Measurements from ENCODE around the gene SERTAD2. TPM values are rescaled to one million over a fixed set of nuclear protein-coding genes. Genes with fewer than 3 reads are reported as not detected.
A peak's percentile ranks its signal among the peaks of the same experiment; 100 is the strongest.

SERTAD2 gene
- polyA plus RNA-seq, 12 donors, result 21.8 to 225 (median 26.9) TPM

DNA sequence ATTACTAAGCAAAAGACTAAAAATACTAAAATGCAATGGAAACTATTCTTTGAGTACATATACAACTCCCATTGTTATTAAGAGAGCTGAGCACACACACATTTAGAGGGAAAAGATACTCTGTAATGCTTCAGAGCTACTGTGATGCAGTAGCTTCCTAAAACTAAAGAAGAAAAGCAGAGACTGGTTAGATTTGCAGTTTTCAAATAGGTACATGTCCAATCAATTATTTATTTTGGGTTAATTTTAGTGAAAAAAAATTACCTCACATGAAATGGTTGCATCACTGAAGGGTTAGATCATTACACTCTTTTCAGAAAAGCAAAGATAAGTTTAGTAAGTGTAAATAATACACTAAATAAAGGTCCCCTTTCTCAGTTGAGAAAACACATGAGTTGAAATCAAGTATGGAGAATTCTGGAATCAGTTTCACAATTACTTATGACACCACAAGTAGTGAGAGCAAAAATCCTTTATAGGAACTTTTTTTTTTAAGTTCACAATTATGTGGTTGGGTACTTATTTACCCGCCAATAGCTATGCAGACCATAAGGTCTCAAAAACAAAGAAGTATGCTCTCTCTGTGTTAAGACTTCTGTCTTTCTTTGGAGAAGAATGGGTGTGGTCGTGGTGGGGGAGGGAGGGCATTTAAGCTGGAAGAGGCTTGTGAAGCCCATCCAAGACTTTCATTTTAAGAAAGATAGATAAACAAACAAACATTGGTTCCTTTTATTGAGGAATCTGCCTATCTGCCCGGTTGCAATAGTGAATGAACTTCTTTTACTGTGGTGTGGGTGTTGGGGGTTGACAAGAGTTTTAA is 25.3 kb upstream of the SERTAD2 start:
- no peak for DNase-seq

DNA sequence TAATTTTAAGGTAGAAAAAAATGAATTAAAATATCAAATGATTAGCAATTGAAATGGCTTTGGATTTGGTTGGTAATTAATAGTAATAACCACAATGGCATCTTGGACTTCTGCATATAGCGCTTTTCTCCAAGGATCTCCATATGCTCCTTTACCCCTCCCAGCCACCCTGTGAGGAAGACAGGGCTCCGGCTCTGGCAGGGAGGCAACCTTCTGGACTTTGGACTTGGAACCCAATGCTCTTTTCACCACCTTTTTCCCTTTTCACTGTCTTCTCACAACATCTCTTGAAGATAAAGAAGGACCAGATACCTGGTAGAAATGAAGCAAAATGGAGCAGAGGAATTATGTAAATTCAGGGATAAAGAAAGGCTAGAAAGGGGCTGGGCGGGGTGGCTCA is 23.8 kb upstream of the SERTAD2 start:
- no peak for DNase-seq

DNA sequence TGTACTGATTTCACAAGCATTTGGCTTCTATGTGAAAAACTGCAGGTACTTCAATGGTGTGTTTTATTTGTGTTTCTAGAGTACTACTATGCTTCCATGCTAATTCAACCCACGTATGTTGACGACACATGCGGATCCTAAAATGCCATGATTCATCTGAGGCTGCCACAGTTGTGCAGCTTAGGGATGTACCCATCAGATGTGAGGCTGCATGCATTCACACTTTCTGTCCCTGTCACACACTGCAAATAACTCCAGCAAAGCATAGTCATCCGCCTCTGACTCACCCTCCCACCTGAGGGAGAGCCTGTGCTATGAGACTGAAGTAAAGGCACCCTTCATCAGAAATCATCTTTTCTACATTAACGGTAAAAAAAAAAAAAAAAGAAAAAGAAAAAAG is 22.1 kb upstream of the SERTAD2 start:
- DNase-seq, result no peak

DNA sequence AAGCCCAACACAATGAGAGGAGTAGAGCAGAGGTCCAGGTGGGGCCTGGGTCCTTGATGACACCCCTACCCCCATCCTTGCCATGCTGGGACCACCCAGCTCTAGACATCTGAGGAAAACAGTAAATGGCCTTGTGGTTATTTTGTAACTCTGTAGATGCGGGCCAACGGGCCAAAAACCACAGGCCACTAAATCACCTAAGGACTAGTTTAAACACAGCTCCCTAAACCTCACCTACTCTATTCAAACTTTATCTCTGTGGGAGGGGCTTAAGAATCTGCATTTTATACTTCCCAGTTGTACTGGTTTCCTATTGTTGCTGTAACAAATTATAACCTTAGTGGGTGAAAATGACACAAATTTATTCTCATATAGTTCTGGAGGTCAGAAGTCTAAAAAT is 19.0 kb upstream of the SERTAD2 start:
- DNase-seq, result no peak

DNA sequence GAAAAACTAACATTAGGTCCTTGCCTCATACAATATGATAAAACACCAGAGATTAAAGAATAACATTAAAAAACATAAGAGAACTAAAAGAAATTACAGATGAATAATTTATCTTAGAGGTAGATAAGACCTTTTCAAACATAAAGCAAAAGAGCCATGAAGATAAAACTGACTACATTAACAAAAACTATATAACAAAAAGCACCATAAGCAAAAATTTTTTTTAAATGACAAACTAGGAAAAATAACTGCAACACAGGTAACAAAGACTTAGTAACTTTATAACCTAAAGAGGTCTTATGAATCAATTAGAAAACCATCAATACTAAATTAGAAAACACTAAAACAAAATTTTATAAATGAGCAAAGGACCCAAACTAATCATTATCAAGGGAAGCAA is 16.3 kb upstream of the SERTAD2 start:
- DNase-seq, result no peak

DNA sequence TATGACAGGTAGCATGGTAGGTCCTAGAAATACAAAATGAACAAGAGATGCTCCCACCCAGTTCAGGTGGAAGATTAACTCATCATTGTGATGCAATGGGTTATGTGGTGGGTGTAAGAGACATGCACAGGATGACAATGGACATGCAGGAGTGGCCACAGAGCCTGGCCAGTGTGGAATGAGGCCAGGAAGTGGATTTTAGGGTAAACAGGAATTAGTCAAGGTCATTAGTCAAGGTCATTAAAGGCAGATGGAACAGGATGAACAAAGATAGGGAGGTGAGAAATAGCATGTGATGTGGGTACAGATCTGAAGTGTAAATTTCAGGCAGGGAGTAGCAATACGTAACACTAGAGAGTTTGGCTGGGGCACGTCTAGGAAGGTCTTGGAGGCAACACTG is 15.6 kb upstream of the SERTAD2 start:
- no peak for DNase-seq

DNA sequence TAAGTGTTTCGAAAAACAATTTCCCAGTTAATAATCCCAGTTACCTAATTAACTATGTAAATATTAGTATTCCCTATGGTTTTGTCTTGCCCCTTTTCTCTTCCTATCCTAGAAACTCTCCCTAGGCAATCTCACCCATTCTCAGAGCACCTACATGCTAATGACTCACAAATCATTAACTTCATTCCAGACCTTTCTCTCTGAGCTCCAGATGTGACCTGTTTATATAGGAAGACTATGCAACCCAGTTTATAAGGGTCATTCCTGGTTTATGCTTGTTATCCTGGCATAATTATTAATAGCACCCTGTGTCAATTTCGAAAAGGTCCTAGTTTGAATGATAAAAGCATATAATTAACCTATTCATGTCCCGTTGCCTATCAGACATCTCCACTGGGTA is 14.8 kb upstream of the SERTAD2 start:
- no peak for DNase-seq

DNA sequence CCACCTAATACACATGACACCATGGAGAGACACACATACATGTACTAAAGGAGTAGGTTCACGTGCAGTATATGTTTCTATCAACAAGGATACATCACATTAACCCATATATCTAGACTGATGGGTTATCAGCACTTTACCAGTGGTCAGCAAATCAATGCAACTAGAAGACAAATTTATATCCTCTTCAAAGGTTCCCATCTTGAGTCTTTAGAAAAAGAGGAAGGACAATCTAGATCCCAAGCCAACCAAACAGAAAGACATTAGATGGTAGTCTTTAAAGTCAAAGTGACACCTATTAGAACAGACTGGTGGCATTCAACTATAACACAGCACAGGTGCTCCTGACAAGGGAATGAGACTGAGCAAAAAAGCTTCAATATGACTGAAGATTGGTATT is 13.8 kb upstream of the SERTAD2 start:
- DNase-seq, result no peak

DNA sequence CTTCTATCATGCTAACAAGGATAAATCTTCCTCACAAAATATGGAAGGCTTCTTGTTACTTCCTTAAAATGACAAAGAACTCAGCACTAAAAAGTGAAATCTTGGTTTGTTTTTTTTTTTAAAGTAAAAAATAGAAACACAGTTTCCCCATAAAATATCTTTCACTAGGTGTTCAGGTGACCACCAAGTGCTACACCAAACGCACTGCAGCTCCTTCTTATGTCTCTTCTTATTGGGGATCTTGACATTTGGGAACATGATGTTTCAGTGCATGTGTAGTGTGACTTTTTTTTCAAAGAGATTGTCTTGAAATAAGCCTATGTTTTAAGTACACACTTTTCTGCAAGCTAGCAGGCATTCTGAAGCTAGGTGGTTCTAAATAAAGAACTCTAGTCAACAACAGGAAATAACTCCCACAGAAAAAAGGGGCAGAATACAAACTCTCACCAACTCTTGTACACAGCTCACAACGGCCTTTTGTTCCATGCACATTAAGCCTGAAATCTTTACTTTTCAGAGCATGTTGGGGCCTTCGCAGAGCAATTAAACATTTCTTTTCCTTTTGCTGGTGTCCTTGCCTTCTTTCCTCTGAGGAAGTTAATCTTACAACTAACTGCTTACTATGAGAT is 13.2 kb upstream of the SERTAD2 start:
- DNase-seq, result no peak

DNA sequence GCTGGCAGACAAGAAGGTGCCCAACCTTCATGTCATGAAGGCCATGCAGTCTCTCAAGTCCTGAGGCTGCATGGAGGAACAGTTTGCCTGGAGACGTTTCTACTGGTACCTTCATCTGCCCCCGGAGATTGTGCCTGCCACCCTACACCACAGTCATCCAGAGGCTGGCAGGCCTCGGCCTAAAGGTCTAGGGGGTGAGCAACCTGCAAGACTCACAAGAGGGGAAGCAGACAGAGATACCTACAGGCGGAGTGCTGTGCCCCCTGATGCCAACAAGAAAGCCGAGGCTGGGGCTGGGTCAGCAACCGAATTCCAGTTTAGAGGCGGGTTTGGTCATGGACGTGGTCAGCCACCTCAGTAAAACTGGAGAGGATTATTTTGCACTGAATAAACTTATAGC is 12.0 kb upstream of the SERTAD2 start:
- DNase-seq, result no peak

DNA sequence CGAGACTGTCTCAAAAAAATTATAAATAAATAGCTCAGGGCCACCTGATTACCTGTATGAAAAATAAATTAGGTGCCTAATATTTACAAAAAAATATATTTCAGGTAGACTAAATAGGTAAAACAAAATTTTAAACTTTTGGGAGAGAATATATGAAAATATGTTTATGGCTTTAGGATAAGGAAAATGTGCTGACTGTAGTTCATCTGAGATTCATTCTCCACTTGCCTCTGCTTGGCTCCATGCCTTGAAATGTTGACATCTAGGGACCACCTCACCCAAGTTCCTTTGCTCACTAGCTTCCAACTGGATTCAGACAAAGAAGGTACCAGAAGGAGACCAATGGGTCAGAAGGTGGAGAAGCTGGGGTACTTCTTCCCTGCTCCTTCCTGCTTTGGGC is 9.7 kb upstream of the SERTAD2 start:
- no peak for DNase-seq

DNA sequence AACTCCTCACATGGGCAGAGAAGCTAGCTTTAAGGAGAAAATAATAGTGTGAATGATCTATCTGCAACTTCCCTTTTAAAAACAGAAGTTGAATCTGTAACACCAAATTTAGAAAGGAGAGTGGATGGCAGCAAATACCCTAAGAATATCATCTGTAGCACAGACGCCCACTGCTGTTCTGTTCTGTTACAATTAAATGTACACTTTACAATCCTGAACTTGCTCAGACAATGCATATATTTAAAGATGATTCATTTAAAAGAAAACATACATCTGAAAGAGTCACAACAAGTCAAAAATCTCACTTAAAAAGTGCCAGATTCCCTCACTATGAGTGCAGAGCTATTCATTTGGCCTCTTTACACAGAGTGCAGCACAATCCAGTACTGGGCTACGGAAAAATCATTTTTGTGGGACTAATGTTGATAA is 8.0 kb upstream of the SERTAD2 start:
- no peak for DNase-seq

DNA sequence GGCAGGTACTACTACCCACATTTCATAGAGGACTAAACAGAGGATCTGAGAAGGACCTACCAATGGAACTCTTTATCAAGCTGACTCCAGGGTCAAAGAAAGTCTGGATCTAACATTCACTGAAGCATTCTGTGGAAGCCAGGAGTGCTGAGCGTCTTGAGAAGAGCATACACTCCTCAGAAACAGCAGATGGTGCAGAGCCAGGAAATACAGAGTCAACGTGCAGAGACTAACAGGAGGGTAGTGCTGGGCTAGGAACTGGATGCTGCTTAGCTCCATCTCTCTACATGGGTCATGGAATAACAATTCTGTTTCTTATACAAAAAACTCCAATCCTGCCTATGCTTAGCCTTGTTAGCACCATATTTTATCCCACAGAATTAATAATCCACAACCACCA is 5.5 kb upstream of the SERTAD2 start:
- no peak for DNase-seq

DNA sequence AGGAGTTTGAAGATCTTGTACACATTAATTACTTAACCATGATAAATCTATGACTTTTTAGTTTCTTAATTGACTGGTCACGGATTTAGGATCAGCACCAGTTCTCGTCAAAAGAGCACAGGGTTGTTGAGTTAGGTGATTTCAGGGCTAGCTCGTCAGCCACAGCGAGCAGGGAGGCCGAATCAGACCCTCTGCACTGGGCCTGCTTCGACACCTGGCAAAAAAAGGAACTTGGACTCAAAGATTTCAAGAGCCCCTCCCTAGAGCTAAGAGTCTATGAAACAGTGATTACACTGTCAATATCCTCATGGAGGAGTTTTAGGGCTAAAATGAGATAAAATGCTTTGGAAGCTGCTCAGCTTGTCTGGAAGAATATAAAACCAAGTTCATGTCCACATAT is 4.6 kb upstream of the SERTAD2 start:
- DNase-seq, result no peak

DNA sequence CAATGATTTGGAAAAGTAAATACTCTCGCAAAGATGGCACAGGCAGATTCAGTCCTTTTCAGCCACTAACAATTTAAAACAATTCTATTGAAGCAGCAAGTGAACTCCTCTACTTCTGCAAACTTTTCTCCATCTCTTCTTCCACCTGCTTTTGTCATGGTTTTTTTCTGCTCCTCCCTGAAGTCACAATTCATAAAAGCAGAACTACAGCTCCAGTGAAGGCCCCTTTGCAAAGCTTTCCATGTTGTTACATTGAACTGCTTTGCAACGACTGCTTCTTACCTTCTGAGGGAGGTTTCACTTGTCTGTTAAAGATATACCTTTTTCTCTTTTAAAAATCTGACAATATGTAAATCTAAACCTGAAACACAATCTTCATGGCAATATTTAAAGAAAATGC is 3.7 kb upstream of the SERTAD2 start:
- no peak for DNase-seq

DNA sequence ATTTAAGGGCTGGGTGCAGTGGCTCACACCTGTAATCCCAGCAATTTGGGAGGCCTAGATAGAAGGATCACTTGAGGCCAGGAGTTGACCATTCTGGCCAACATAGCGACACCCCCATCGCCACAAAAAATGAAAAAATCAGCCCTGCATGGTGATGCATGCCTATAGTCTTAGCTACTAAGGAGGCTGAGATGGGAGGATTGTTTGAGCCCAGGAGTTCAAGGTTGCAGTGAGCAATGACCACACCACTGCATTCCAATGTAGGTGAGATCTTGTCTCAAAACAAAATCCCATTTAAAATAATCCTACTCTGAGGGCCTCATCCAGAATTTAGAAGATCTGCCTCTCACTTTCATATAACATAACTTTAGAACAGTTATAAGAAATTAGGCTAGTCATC is 2.7 kb upstream of the SERTAD2 start:
- DNase-seq, result no peak

DNA sequence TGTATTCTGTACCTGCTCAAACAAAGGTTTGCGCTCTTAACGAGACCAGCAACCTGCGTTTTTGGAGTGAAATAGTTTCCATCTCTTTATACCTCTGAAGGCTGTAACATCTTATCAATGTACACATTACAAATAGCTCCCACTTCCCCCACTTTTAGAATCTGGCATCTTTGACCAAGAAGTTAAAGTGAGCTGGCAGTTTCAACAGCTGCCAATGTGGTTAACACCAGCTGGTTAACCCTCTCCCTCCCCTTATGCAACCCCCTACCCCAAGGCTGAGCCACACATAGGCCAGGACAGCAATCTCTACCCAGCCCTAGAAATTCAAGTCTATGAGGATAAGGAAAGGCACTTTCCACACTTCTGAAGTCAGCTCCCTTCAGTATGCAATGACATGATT is 2.2 kb upstream of the SERTAD2 start:
- DNase-seq, result no peak

DNA sequence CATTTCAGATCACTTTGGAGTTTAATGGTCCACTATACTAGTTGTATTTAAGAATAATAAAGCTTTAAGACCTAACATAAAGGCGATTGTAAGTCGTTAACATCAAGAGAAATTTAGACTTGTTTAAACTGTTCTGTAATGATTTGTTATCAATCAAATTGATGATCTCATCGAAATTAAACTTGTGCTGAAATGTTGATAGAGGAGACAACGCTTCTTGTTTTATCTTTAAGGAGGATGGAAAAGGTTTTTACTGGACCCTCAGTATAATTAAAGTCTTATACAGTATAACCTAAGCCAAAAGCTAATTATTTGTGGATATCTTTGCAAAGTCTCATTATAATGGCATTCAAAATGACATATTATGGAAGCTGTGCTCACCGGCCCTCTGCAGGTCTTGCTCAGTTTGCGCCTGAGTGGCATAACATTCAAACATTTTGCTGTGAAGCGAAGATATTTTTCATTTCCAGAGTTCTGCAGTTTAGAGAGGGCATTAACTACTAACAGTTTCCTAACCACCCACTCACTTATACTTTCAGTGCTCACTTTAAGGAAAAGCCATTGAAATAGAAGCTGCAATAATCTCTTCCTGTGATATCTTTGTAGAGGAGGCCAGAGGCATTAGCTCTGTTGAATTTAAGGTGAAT is 1.4 kb upstream of the SERTAD2 start:
- DNase-seq, result no peak

DNA sequence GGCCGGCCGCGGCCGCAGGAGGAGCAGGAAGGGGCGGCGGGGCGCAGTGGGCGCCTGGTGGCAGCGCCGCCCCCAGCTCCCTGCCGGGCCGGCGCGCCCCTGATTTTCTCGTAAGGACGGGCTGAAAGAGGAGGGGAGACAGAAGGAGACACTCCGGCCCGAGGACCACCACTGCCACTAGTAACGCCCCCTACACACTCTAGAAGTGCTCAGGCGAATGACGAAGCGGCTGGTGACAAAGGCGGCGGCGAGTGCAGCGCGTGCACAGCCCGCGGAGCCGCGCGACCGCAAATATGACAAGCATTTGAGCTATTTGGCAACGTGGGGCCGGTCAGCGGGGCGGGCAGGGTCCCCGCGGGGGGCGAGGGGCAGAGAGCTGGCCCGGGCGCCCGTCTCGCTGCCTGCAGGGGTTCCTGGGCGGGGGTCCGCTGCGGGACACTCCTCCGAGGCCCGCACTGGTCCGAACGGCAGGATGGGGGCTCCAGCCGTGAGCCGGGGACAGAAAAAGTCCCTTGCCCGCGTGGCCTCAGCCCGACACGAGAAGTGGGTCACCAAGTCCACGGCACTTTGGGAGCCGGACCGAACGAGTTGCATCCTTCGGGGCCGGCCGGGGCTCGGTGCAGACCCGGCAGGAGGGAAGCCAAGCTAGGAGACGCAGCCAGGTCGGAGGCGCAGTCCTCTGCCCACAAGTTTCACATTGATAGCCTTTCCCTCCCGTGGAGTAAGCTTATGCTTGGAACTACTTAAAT is 524 bp upstream of the SERTAD2 start:
- peak; percentile 67 for DNase-seq

DNA sequence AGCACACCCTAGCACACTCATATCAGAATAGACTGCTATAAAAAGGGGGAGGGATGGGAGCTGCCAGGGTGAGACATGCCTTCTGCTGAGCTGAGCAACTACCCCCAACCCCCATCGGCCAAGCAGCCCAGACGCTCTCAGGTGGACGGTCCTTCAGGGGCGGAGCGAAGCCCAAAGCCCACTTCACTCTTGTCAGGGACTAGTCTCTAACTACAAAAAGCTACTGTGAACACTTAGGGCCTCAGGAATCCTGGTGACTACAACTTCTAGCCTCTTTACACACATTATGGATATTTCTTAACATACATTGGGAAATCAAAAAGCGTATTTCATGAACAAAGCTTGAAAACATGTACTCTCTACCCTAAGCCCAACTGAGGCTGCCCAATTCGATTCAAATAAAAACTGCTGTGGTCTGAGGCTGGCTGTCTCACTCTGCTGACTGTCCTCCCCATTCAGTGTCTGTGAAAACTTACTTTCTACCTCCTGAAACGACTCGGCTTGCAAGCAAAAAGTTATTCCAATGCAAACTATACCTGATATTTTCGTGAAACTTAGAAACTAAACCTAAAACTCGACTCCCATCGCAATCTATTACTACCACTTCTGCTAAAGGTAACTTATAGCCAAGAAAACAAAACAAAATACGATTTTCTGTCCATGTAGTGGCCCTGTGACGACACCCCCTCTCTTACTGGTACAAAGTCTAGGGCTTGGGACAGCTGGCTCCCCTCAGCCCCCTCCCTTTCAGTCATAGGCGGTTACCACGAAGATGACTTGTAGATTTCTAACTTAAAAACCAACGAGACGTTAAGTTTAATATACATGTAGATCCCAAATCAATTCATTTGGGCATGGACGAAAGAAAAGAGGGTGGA is 1.2 kb downstream of the SERTAD2 start:
- peak; percentile 36 for DNase-seq

DNA sequence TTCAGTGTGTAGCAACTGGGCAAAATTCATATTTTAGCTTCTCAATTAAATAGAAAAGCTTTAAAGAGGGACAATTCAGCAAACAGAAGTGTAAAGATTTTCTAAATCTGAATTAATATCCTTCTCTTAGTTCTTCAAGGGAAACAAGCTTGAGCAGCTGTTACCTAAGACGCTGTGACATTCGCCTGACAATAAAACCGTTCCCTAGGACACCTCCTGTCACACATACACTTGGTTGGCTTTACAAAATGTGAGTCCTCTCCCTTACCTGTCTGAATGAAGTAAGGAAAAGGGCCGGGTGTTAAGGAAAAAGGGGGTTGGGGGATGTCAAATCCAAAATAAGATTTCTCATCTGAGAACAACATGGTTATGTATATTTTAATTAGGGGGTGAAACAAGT is 2.1 kb downstream of the SERTAD2 start:
- no peak for DNase-seq
